IMR-90 (cell line): ENCODE results near the gene VPS26A. TPM values are rescaled to one million over a fixed set of nuclear protein-coding genes. Genes with fewer than 3 reads are reported as not detected.

ENCODE experiments used
- ATAC-seq: fragments of 200-7000 bp; cut with Tn5 transposase; 2 replicates; pipeline ENCODE4 v1.9.1; 2020; ENCODE audit warnings: low read depth, mild to moderate bottlenecking, moderate library complexity
- BruUV-seq: library from RNA; stranded (reverse); fragments of 400-500 nt; replicated peaks from 2 replicates; lab custom pipeline; 2021; lab: Mats Ljungman, UMichigan
- CTCF ChIA-PET: fragments of 300-600 bp; formaldehyde crosslinking; extraction: SDS; loops from one replicate; lab custom pipeline; 2021; ENCODE audit warnings: antibody characterized with exemption; lab: Yijun Ruan, JAX
- POLR2A ChIA-PET: fragments of 300-600 bp; sonication (Branson Sonifier 250); formaldehyde crosslinking; loops from one replicate; lab custom pipeline; 2022; ENCODE audit warnings: antibody characterized with exemption; ENCODE audit not compliant: unreplicated experiment; lab: Charles Lee
- DNase-seq: peaks from one replicate; pipeline ENCODE4 v3.0.0; 2013
- H2AFZ ChIP-seq: replicated peaks from 2 replicates; pipeline ENCODE3; 2013; ENCODE audit warnings: low read length, mild to moderate bottlenecking; ENCODE audit not compliant: poor library complexity
- H2AK5ac ChIP-seq: 2 replicates; pipeline ENCODE4 v1.6.1; 2013; ENCODE audit warnings: low read depth, low read length, inconsistent platforms
- H2AK9ac ChIP-seq: replicated peaks from 2 replicates; pipeline ENCODE3; 2013; ENCODE audit warnings: mild to moderate bottlenecking, low read depth, low read length, moderate library complexity; ENCODE audit not compliant: poor library complexity
- H2BK120ac ChIP-seq: 2 replicates; pipeline ENCODE4 v1.6.1; 2013; ENCODE audit warnings: low read depth, low read length, inconsistent platforms
- H2BK15ac ChIP-seq: 3 replicates; pipeline ENCODE4 v1.6.1; 2013; ENCODE audit warnings: low read depth, low read length, inconsistent platforms
- H2BK20ac ChIP-seq: 2 replicates; pipeline ENCODE4 v1.6.1; 2013; ENCODE audit warnings: low read depth, mild to moderate bottlenecking, inconsistent platforms, low read length, moderate library complexity
- H2BK5ac ChIP-seq: 2 replicates; pipeline ENCODE4 v1.6.1; 2013; ENCODE audit warnings: mild to moderate bottlenecking, low read depth, low read length, inconsistent platforms; ENCODE audit not compliant: poor library complexity, severe bottlenecking
- H3K14ac ChIP-seq: replicated peaks from 2 replicates; pipeline ENCODE4 v1.6.1; 2013; ENCODE audit warnings: low read depth, low read length, inconsistent platforms
- H3K18ac ChIP-seq: 2 replicates; pipeline ENCODE4 v1.6.1; 2013; ENCODE audit warnings: low read depth, low read length, control low read depth
- H3K23ac ChIP-seq: 2 replicates; pipeline ENCODE4 v1.6.1; 2013; ENCODE audit warnings: low read depth, low read length, inconsistent platforms
- H3K27ac ChIP-seq: 2 replicates; pipeline ENCODE4 v1.5.1; 2013; ENCODE audit warnings: mild to moderate bottlenecking, control low read depth, low read length; ENCODE audit not compliant: insufficient read depth
- H3K27me3 ChIP-seq: 2 replicates; pipeline ENCODE4 v1.6.1; 2013; ENCODE audit warnings: low read length; ENCODE audit not compliant: control insufficient read depth, insufficient read depth
- H3K36me3 ChIP-seq: 2 replicates; pipeline ENCODE4 v1.6.1; 2013; ENCODE audit warnings: low read length, mixed read lengths; ENCODE audit not compliant: control insufficient read depth, insufficient read depth
- H3K4ac ChIP-seq: 2 replicates; pipeline ENCODE4 v1.6.1; 2013; ENCODE audit warnings: low read depth, low read length, inconsistent platforms
- H3K4me1 ChIP-seq: 2 replicates; pipeline ENCODE4 v1.6.1; 2013; ENCODE audit warnings: low read length, mixed read lengths; ENCODE audit not compliant: control insufficient read depth, insufficient read depth
- H3K4me2 ChIP-seq: 2 replicates; pipeline ENCODE4 v1.6.1; 2013; ENCODE audit warnings: low read depth, mild to moderate bottlenecking, control low read depth, low read length, moderate library complexity
- H3K4me3 ChIP-seq: 2 replicates; pipeline ENCODE4 v1.5.1; 2013; ENCODE audit warnings: low read depth, mild to moderate bottlenecking, control low read depth, low read length, moderate library complexity; ENCODE audit not compliant: insufficient read depth
- H3K56ac ChIP-seq: 2 replicates; pipeline ENCODE4 v1.6.1; 2013; ENCODE audit warnings: low read length, inconsistent platforms; ENCODE audit not compliant: insufficient read depth; ENCODE audit errors: extremely low read depth
- H3K79me1 ChIP-seq, 2 experiments: 2 replicates each; pipeline ENCODE4 v1.6.1; 2013; ENCODE audit warnings: low read length in 2 of 2, inconsistent platforms in 1 of 2, low read depth in 1 of 2
- H3K9ac ChIP-seq: 2 replicates; pipeline ENCODE4 v1.6.1; 2013; ENCODE audit warnings: low read depth, low read length, control low read depth
- H3K9me1 ChIP-seq: 2 replicates; pipeline ENCODE4 v1.6.1; 2013; ENCODE audit warnings: low read length, inconsistent platforms; ENCODE audit not compliant: insufficient read depth
- H3K9me3 ChIP-seq: 2 replicates; pipeline ENCODE4 v1.6.1; 2013; ENCODE audit warnings: low read length; ENCODE audit not compliant: control insufficient read depth, insufficient read depth
- H4K20me1 ChIP-seq: 2 replicates; pipeline ENCODE4 v1.6.1; 2013; ENCODE audit warnings: low read length, inconsistent platforms; ENCODE audit not compliant: insufficient read depth
- H4K5ac ChIP-seq: 2 replicates; pipeline ENCODE4 v1.6.1; 2013; ENCODE audit warnings: mild to moderate bottlenecking, low read depth, low read length, control low read depth
- H4K8ac ChIP-seq, 2 experiments: 2 replicates each; pipeline ENCODE4 v1.6.1; 2013; ENCODE audit warnings: low read depth in 2 of 2, low read length in 2 of 2, control low read depth in 1 of 2, inconsistent platforms in 1 of 2
- H4K91ac ChIP-seq: 2 replicates; pipeline ENCODE4 v1.6.1; 2013; ENCODE audit warnings: low read depth, low read length, inconsistent platforms; ENCODE audit not compliant: insufficient read depth
- BHLHE40 ChIP-seq: fragments of 150-350 bp; IDR thresholded peaks from 2 replicates; pipeline ENCODE4 v1.6.1; 2016; ENCODE audit warnings: mild to moderate bottlenecking, low read depth, low read length
- CEBPB ChIP-seq: IDR thresholded peaks from 2 replicates; pipeline ENCODE4 v1.6.1; 2012; ENCODE audit warnings: low read depth, low read length, improper control_type of control experiment
- FOS ChIP-seq: fragments of 150-350 bp; IDR thresholded peaks from 2 replicates; pipeline ENCODE4 v1.6.1; 2016; ENCODE audit warnings: low read depth, low read length
- MAFK ChIP-seq: IDR thresholded peaks from 2 replicates; pipeline ENCODE4 v1.6.1; 2012; ENCODE audit warnings: low read depth, low read length, improper control_type of control experiment
- MAZ ChIP-seq: IDR thresholded peaks from 2 replicates; pipeline ENCODE4 v1.6.1; 2012; ENCODE audit warnings: low read depth, mild to moderate bottlenecking, low read length, improper control_type of control experiment, moderate library complexity, borderline replicate concordance
- MXI1 ChIP-seq: IDR thresholded peaks from 2 replicates; pipeline ENCODE4 v1.6.1; 2012; ENCODE audit warnings: low read depth, mild to moderate bottlenecking, low read length, moderate library complexity, borderline replicate concordance
- POLR2A ChIP-seq: IDR thresholded peaks from 2 replicates; pipeline ENCODE4 v1.6.1; 2012; ENCODE audit warnings: mild to moderate bottlenecking, low read depth, low read length
- RAD21 ChIP-seq: IDR thresholded peaks from 2 replicates; pipeline ENCODE4 v1.6.1; 2012; ENCODE audit warnings: low read length, improper control_type of control experiment
- SMC3 ChIP-seq: fragments of 150-350 bp; IDR thresholded peaks from 2 replicates; pipeline ENCODE4 v1.6.1; 2016; ENCODE audit warnings: low read depth, mild to moderate bottlenecking, antibody characterized with exemption, low read length, moderate library complexity
- WGBS, 2 experiments: methylation state at CpG; one replicate each; pipeline versions ENCODE4 v1.1.5 to v1.1.7; 2013; ENCODE audit warnings: missing lambda C conversion rate in 2 of 2; ENCODE audit not compliant: insufficient read length in 1 of 2; ENCODE audit errors: extremely low coverage in 2 of 2; 5-methylcytosine and 5-hydroxymethylcytosine counted together
- dilution Hi-C: fragments of 300-500 bp; cut with HindIII; formaldehyde crosslinking; loops from one replicate; pipeline ENCODE4 v1.14.3; 2018; ENCODE audit warnings: low sequenced_read_pairs; ENCODE audit not compliant: unreplicated experiment
- in situ Hi-C: fragments of 300-500 bp; cut with MboI; formaldehyde crosslinking; loops from 3 replicates; pipeline ENCODE4 v1.14.3; 2019; ENCODE audit warnings: low sequenced_read_pairs, inconsistent platforms, mixed read lengths
- intact Hi-C: fragments of 100-400 bp; cut with micrococcal nuclease; formaldehyde crosslinking; loops from 2 replicates; pipeline ENCODE4 v1.10.0; 2022
- polyA plus RNA-seq, 3 experiments: library from polyadenylated mRNA; depleted of rRNA; stranded (reverse); fragments of >200 nt; gene quantifications; 2 replicates each; pipeline ENCODE4 v1.2.3, GENCODE V29; 2012; ENCODE audit warnings: low replicate concordance in 1 of 3
- total RNA-seq: library from RNA; depleted of rRNA; stranded (reverse); fragments of >200 nt; gene quantifications from 2 replicates; pipeline ENCODE4 v1.2.3, GENCODE V29; 2012
- TF ChIP-seq, protein P1 (sequence below): fragments of 150-350 bp; IDR thresholded peaks from 2 replicates; pipeline ENCODE4 v1.6.1; 2017; ENCODE audit warnings: mild to moderate bottlenecking, antibody characterized with exemption, low read length, low read depth

Gene VPS26A
- total and polyA plus RNA-seq, 2 of the 4 experiments (the other 2 are of a cell fraction) = 7.2 to 18.7 TPM

DNA sequence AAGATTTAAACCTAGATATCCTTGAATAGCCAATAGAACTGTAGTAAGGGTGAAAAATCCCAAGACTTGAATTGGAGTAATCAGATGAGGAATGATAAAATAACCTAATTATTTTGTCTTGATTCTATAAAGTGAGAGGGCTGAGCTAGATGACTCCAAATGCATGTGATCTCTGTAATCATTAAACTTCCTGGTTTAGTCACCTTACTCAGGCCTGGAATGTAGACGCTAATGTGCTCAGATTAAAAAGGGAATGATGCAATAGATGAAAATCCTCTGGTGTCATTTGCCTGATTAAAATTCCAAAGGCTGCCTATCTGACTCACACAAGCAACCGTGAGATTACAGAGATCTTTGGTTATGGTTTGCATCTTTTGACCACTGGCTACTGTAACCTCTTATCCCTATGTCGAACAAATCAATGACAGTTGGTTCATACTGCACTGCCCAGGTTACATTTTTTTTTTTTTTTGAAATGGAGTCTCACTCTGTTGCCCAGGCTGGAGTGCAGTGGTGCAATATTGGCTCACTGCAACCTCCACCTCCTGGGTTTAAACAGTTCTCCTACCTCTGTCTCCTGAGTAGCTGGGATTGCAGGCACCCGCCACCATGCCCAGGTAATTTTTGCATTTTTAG is 93.3 kb downstream of the VPS26A start:
- no peaks in the 10 kb centered on the region for H3K36me3 ChIP-seq
- ChIA-PET POLR2A (no interaction called here), CTCF (no interaction called here)
- ATAC-seq (peak; percentile 83), DNase-seq (peak; percentile 80)
- H3K18ac ChIP-seq = no peak overlapping the region
- no peak overlapping the region for H3K4me2 ChIP-seq
- no peaks in the 10 kb centered on the region for H3K4me1 ChIP-seq
- no peak overlapping the region for H3K23ac ChIP-seq
- H3K4ac ChIP-seq = peak overlapping the region; percentile 42; the same call in 1 of the 2 replicates
- 0 out of 2 replicates have a peak, but pooled peaks cover 8% of the 10 kb centered on the region for H3K9me1 ChIP-seq
- H2BK5ac ChIP-seq = peak overlapping the region; percentile 2
- H4K91ac ChIP-seq = no peak overlapping the region
- H3K9ac ChIP-seq = no peak overlapping the region
- in situ Hi-C loops (no loop called here), dilution Hi-C loops (no loop called here), intact Hi-C loops (no loop called here)
- peak overlapping the region; percentile 82 for H2BK120ac ChIP-seq
- H3K56ac ChIP-seq = no peak overlapping the region
- no peak overlapping the region for H2AK9ac ChIP-seq
- BruUV-seq = no TSS peak
- no peaks in the 10 kb centered on the region for H3K79me1 ChIP-seq
- H4K8ac ChIP-seq = peak overlapping the region; percentile 16 to 21; a peak in 1 of 4 replicates
- H3K4me3 ChIP-seq = no peak overlapping the region
- H4K20me1 ChIP-seq = no peaks in the 10 kb centered on the region
- no peak overlapping the region for H2AFZ ChIP-seq
- WGBS, 2 experiments = no CpG with 5 or more reads among the region's 4 CpGs
- H3K14ac ChIP-seq = no peak overlapping the region; the same call in 1 of the 2 replicates
- TF ChIP-seq MAFK = no peak
- no peak for TF ChIP-seq MAZ
- no peak for TF ChIP-seq SMC3
- peak; percentile 97 for TF ChIP-seq CEBPB
- TF ChIP-seq, protein P1, sequence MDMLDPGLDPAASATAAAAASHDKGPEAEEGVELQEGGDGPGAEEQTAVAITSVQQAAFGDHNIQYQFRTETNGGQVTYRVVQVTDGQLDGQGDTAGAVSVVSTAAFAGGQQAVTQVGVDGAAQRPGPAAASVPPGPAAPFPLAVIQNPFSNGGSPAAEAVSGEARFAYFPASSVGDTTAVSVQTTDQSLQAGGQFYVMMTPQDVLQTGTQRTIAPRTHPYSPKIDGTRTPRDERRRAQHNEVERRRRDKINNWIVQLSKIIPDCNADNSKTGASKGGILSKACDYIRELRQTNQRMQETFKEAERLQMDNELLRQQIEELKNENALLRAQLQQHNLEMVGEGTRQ = no peak
- no peak for TF ChIP-seq POLR2A
- no peak for TF ChIP-seq MXI1
- TF ChIP-seq RAD21 = no peak
- TF ChIP-seq FOS = peak; percentile 17; the same call in 1 of the 2 replicates
- peak; percentile 84 for TF ChIP-seq BHLHE40
- H2AK5ac ChIP-seq = no peak overlapping the region
- no peak overlapping the region for H4K5ac ChIP-seq
- H3K27me3 ChIP-seq = no peaks in the 10 kb centered on the region
- no peak overlapping the region for H2BK15ac ChIP-seq
- no peaks in the 10 kb centered on the region for H3K9me3 ChIP-seq
- peak overlapping the region; percentile 72; the same call in 1 of the 2 replicates for H2BK20ac ChIP-seq
- H3K27ac ChIP-seq = no peak overlapping the region
